PC-9 (cell line): ENCODE measurements around the gene SRC. TPM values are rescaled to one million over a fixed set of nuclear protein-coding genes. Genes with fewer than 3 reads are reported as not detected.

Experiments used
- BruUV-seq: library from RNA; stranded (reverse); fragments of 400-500 nt; replicated peaks from 2 replicates; lab custom pipeline; 2021; lab: Mats Ljungman, UMichigan
- CTCF ChIA-PET: fragments of 300-600 bp; sonication (Branson Sonifier 250); formaldehyde crosslinking; loops from one replicate; lab custom pipeline; 2022; ENCODE audit warnings: antibody characterized with exemption; lab: Charles Lee
- POLR2A ChIA-PET: fragments of 300-600 bp; sonication (Branson Sonifier 250); formaldehyde crosslinking; loops from one replicate; lab custom pipeline; 2022; ENCODE audit warnings: antibody characterized with exemption; ENCODE audit not compliant: unreplicated experiment; lab: Charles Lee
- DNase-seq, 2 experiments: peaks; one replicate each; pipeline versions ENCODE4 v3.0.0 to v3.0.0-alpha.2; 2015 to 2022; ENCODE audit warnings: mixed read lengths in 1 of 2
- H2AFZ ChIP-seq: fragments of 200-600 bp; sonication (generic); 2 replicates; pipeline ENCODE4 v1.8.1; 2017; ENCODE audit warnings: antibody characterized with exemption
- H3F3A ChIP-seq: fragments of 200-600 bp; sonication (generic); 2 replicates; pipeline ENCODE4 v1.8.1; 2017; ENCODE audit warnings: antibody characterized with exemption, mild to moderate bottlenecking, low read depth; ENCODE audit not compliant: insufficient read depth
- H3K27ac ChIP-seq: fragments of 200-600 bp; sonication (generic); 2 replicates; pipeline ENCODE4 v1.6.1; 2016; ENCODE audit warnings: mixed run types
- H3K27me3 ChIP-seq: fragments of 200-600 bp; sonication (generic); 2 replicates; pipeline ENCODE4 v1.6.1; 2016; ENCODE audit warnings: low read depth, mixed run types; ENCODE audit not compliant: insufficient read depth
- H3K36me3 ChIP-seq: fragments of 200-600 bp; sonication (generic); 2 replicates; pipeline ENCODE4 v1.6.1; 2016; ENCODE audit warnings: low read depth, mixed run types
- H3K4me1 ChIP-seq: fragments of 200-600 bp; sonication (generic); replicated peaks from 2 replicates; pipeline ENCODE4 v1.6.1; 2016; ENCODE audit warnings: mixed run types; ENCODE audit not compliant: insufficient read depth
- H3K4me2 ChIP-seq: fragments of 200-600 bp; sonication (generic); 2 replicates; pipeline ENCODE4 v1.6.1; 2017; ENCODE audit warnings: mixed run types
- H3K4me3 ChIP-seq: fragments of 200-600 bp; sonication (generic); 2 replicates; pipeline ENCODE4 v1.6.1; 2016; ENCODE audit warnings: mixed run types
- H3K79me2 ChIP-seq: fragments of 200-600 bp; sonication (generic); 2 replicates; pipeline ENCODE4 v1.6.1; 2017; ENCODE audit warnings: low read depth, mixed run types
- H3K9me2 ChIP-seq: fragments of 200-600 bp; sonication (generic); 2 replicates; pipeline ENCODE4 v1.8.1; 2017; ENCODE audit warnings: mild to moderate bottlenecking; ENCODE audit not compliant: insufficient read depth
- H3K9me3 ChIP-seq: fragments of 200-600 bp; sonication (generic); 2 replicates; pipeline ENCODE4 v1.8.1; 2016; ENCODE audit warnings: low read depth; ENCODE audit not compliant: insufficient read depth
- H4K20me1 ChIP-seq: fragments of 200-600 bp; sonication (generic); 2 replicates; pipeline ENCODE4 v1.8.1; 2017; ENCODE audit not compliant: insufficient read depth
- CTCF ChIP-seq: fragments of 200-600 bp; sonication (generic); conservative IDR thresholded peaks from 2 replicates; pipeline ENCODE4 v1.6.1; 2017; ENCODE audit warnings: mixed run types, antibody characterized with exemption, mild to moderate bottlenecking, moderate library complexity
- EZH2 ChIP-seq: fragments of 200-600 bp; sonication (generic); IDR thresholded peaks from 2 replicates; pipeline ENCODE4 v1.8.0; 2017; ENCODE audit warnings: antibody characterized with exemption, low read depth
- intact Hi-C: fragments of 100-400 bp; cut with micrococcal nuclease; formaldehyde crosslinking; loops from one replicate; pipeline ENCODE4 v1.10.0; 2022; ENCODE audit not compliant: unreplicated experiment
- total RNA-seq: library from RNA; stranded (reverse); gene quantifications from 2 replicates; pipeline ENCODE4 v1.2.3, GENCODE V29; 2021

Gene SRC
- total RNA-seq, 1 experiment from 2014 or later: 58.4 TPM

- TF ChIP-seq EZH2 (no peak), CTCF (no peak)
- Histone ChIP-seq H3K36me3 (no peaks in the 10 kb centered on the region), H3F3A (no peaks in the 10 kb centered on the region), H4K20me1 (peaks cover 3% of the 10 kb centered on the region; the same call in 1 of the 2 replicates), H3K27ac (no peak overlapping the region), H3K79me2 (no peaks in the 10 kb centered on the region), H3K9me2 (no peaks in the 10 kb centered on the region), H2AFZ (no peak overlapping the region), H3K27me3 (peaks cover 84% of the 10 kb centered on the region), H3K9me3 (no peaks in the 10 kb centered on the region), H3K4me2 (no peak overlapping the region), H3K4me3 (no peak overlapping the region), H3K4me1 (no peaks in the 10 kb centered on the region)
- no peak for DNase-seq
- ChIA-PET POLR2A (no interaction called here), CTCF (no interaction called here)
- BruUV-seq: no TSS peak
- intact Hi-C loops: no loop called here
These were observed 65.7 kb downstream of the SRC start for GRCh38 chr20:37411408-37412219.

- TF ChIP-seq EZH2: no peak
- TF ChIP-seq CTCF: no peak
- CTCF ChIA-PET: no interaction called here
- Histone ChIP-seq H4K20me1 (peaks cover 3% of the 10 kb centered on the region; the same call in 1 of the 2 replicates), H3K36me3 (no peaks in the 10 kb centered on the region), H3F3A (no peaks in the 10 kb centered on the region), H3K9me3 (no peaks in the 10 kb centered on the region), H3K79me2 (no peaks in the 10 kb centered on the region), H3K4me3 (no peak overlapping the region), H2AFZ (no peak overlapping the region), H3K27me3 (peaks cover 92% of the 10 kb centered on the region), H3K9me2 (no peaks in the 10 kb centered on the region), H3K27ac (no peak overlapping the region), H3K4me1 (no peaks in the 10 kb centered on the region), H3K4me2 (no peak overlapping the region)
- no peak for DNase-seq
- intact Hi-C loops: no loop called here
- POLR2A ChIA-PET: no interaction called here
- no TSS peak for BruUV-seq
These were observed 67.0 kb downstream of the SRC start for GRCh38 chr20:37413023-37413334.

GRCh38 chr20:37413379-37413778 is 67.4 kb downstream of the SRC start:
- ChIA-PET POLR2A (no interaction called here), CTCF (no interaction called here)
- DNase-seq: no peak
- Histone ChIP-seq H3K4me2 (no peak overlapping the region), H3K9me3 (no peaks in the 10 kb centered on the region), H3K4me3 (no peak overlapping the region), H4K20me1 (peaks cover 3% of the 10 kb centered on the region; the same call in 1 of the 2 replicates), H3K27ac (no peak overlapping the region), H3F3A (no peaks in the 10 kb centered on the region), H3K27me3 (peaks cover 95% of the 10 kb centered on the region), H3K9me2 (no peaks in the 10 kb centered on the region), H2AFZ (no peak overlapping the region), H3K79me2 (no peaks in the 10 kb centered on the region), H3K4me1 (no peaks in the 10 kb centered on the region), H3K36me3 (no peaks in the 10 kb centered on the region)
- intact Hi-C loops: no loop called here
- TF ChIP-seq EZH2 (no peak), CTCF (no peak)
- no TSS peak for BruUV-seq
